NOMO-1 treated with dmso at 0.1 percent for 144 hours (cell line): ENCODE results near the gene DNAJC10.

Source experiments
- DNase-seq: peaks from one replicate; lab custom pipeline; 2025; ENCODE audit not compliant: unreplicated experiment; lab: John Stamatoyannopoulos, UW

DNAJC10 gene

DNA sequence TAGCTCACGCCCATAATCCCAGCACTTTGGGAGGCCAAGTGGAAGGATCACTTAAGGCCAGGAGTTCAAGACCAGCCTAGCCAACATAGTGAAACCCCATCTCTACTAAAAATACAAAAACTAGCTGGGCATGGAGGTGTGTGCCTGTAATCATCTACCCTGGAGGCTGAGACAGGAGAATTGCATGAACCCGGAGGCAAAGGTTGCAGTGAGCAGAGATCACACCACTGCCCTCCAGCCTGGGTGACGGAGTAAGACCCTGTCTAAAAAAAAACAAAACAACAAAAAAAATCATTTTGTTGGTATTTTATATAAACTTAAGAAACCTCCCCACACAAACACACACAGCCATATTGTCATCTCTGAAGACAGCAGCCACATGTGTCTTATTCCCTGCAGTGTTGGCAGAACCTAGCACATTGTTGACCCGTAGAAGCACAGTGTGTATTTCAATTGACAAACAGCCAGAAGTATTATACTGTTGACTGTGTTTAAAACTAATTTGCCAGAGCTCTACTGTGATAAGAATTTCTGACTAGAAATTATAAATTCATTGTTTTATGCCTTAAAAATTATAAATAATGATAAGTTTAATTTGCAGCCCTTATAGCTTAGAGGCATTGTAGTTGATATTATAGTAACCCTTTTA lies 68.1 kb downstream of the DNAJC10 start:
- DNase-seq = no peak

DNA sequence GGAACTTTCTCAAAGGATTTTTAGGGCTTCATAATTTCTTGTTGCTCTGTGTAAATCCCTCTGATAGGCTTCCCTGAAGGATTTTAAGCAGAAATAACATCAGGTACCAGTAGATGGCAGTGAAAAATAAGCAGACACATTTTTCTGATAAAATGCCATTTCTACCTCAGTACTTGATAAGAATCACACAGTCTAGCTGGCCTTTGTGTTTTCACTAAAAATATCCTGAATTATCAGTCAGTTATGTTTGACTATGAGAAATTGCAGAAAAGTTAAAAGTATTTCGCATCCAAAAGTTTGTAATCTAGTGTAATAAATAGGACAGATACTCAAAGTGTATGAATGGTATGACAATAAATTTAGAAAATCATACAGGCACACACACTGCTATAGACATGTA lies 68.7 kb downstream of the DNAJC10 start:
- DNase-seq = no peak

DNA sequence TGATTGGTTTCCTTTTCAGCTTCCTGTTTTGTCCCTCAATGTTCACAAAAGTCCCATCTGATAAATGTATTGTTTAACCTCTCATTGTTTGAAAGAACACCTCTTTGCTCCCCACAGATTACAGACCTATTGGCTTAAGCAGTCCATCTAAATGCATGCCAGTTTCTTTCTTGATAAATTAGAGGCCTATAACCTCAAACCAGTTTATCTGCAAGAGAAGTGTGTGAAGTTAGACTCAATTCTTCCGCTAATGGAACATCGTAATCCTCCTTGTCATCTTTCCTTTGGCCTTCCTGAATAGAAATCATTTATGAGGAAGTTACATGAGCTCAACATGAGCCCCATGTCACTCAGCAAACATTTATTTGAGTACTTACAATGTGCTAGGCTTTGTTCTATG lies 76.4 kb downstream of the DNAJC10 start:
- DNase-seq = no peak

DNA sequence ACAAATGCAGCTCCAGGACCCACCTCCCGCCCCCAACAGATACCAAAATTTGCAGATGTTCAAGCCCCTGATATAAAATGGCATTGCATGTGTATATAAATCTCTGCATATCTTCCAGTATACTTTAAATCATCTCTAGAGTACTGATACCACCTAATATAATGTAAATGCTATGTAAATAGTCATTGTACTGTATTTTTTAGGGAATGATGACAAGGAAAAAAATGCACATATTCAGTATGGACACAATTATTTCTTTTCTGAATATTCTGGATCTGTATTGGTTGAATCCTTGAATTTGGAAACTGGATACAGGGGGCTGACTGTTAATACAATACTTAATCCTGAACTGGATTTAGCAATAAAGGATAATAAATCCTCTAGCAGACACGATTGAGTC lies 82.7 kb downstream of the DNAJC10 start:
- DNase-seq = no peak

DNA sequence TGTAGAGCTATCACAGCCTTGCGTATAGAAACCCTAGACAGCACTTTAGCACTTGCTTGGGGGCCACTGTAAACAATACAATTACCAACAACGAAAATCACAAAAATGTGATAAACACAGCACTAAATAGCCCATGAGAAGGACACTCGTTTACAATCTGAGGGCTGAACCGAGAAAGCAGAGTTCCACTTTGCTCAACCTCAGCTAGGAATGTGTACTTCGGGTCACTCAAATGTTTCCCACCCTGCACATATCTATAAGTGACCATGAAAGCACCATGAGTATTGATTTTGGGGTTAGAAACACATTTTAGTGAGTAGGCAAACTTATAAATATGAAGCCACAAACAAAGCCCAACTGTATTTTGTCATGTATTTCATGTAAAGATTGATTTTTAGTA lies 88.1 kb downstream of the DNAJC10 start:
- DNase-seq = no peak

DNA sequence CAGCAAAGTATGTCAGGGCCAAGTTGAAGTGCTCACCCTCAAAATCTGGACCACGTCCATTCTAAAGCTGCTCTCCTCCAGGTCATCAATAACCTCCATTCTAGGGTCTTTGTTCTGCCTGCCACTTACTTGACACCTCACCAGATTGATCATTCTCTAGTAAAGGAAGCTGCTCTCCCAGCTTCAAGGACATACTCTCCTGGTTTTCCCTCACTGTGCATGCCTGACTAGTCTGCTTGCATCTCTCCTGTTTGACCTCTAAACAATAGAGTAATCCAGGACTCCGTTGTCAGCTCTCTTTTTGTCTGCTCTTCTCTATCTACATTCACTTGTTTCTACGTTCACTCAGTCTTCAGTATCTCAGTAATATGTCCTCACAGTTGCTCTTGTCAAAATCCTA lies 91.3 kb downstream of the DNAJC10 start:
- no peak for DNase-seq

DNA sequence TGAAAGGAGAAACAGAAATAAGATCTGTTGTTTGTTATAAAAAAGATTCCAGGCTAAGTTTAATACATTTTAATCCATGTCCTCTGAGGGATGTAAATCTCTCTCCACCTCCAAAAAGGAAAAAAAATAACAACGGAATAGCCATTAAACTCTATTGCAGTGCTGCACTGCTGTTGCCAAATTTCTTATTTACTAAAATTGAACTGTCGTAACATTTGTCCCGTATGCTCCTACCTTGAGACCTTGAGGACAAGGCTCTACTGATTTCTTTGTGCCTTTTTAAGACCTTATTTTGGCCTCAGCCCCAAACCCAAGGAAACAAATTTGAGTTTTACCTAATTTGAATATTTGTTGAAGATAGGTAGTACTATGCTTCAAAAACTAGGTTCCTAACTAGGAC lies 94.0 kb downstream of the DNAJC10 start:
- DNase-seq = no peak

DNA sequence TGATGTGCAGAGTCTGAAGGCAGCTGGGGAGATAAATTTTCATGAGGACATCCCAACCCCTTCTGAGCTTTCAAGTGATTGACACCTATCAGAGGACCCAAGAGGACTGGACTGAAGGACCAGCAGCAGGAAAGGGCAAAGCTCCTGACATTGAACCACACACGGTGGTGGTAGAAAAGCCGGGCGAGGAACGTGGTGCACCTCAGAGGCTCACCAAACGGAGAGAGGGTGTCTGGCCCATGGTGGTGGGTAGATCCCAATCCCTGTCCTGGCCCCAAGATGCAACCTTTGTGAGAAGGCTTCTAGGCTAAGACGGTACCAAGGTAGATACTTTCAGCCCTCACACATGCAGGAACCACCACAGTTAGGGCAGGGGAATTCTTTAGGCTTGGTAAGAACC lies 98.3 kb downstream of the DNAJC10 start:
- no peak for DNase-seq

DNA sequence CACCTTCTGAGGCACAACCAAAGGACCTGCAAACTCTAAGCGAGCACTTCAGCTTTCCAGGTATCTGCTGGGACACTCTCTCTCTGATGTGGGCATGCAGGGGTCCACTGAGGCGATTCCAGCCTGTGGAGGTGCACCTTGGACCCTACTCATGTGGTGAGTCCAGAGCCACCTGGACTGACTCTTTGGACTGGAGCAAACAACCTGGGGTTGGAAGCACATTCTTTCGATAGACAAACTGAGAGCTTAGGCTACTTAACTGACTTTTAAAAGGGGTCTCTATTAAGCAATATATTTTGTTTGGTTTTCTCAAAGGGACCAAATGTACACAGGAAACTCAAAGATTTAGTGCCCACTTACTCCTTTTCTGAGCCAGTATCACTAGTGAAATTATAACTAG lies 98.7 kb downstream of the DNAJC10 start:
- DNase-seq = no peak

DNA sequence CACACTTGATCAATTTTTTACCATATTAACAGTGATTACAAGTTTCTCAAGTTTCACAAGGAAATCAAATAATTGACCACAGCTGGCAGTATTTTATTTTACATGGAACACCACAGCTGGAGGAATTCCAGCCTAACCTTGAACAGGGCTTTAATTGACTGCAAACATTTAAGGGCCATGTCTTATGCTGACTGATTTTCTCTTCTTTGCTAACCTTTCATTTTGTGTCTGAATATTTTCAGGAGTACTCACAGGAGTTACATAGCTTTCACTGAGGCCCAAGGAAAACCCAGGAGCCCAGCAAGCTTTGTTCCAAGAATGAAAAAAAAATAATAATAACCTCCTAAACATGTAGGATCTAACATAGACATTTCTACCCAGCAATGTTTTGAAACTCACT lies 100.8 kb downstream of the DNAJC10 start:
- DNase-seq = no peak

DNA sequence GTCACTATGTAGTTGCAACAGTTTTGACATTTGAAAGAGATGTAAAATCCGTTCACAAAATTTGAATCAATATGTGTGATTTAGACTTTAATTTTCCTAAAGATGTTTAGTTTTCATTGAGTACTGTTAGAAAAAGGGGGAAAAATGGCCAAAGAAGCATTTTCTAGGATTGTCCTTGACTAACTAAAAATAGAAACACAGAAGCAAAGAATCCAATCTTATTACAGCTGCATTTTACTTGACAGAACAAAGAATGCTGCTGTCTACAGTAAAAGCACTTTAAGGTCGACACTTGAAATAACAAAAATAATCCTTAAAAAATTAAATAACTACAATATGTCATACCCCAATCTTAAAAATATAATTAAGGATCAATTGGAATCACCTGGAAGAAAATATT lies 101.5 kb downstream of the DNAJC10 start:
- no peak for DNase-seq

DNA sequence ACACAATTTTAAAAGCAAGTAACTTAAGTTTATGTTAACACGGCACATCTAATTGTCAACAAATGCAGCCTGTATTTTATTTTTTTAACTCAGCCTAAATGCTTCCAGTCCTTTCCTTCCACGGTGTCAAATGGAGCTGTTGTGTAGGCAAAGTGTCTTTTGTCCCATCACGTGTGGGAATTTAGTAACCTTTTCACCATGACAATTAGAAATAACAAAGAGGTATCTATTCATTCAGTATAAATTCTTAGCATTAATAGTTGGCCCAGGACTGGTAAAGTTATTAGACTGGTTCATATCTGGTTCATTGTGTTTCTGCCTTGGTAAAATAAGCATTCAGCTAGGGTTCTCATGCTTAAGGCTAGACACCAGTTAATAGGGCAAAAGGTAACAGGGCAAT lies 102.4 kb downstream of the DNAJC10 start:
- DNase-seq = no peak

DNA sequence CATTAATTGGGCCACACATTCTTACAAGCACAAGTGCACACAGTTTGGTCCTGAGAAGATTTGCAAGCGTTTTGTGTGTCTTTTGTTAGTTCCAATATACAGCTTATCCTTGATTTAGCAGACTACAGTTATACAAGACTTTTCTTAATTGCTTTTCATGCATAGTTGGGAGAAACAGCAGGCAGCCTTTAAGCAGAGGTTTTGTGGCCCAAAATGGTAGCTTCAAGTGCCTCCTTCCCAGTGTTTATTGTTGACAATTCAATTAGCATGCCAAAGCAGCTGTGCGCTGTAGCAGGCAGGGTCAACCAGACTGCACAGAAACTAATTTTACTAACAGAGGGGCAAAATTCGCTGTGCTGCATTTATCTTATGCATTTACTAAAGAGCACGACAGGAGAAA lies 102.9 kb downstream of the DNAJC10 start:
- no peak for DNase-seq

DNA sequence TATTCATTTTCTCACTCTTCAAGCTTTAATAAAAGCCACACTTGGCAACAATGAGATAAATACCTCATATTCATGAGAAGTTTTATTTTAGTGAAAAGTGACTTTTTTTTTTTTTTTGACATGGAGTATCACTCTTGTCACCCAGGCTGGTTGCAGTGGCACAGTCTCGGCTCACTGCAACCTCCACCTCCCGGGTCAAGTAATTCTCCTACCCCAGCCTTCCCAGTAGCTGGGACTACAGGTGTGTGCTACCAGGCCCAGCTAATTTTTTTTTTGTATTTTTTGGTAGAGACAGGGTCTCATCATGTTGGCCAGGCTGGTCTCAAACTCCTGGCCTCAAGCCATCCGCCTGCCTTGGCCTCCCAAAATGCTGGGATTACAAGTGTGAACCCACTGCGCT lies 103.4 kb downstream of the DNAJC10 start:
- no peak for DNase-seq

DNA sequence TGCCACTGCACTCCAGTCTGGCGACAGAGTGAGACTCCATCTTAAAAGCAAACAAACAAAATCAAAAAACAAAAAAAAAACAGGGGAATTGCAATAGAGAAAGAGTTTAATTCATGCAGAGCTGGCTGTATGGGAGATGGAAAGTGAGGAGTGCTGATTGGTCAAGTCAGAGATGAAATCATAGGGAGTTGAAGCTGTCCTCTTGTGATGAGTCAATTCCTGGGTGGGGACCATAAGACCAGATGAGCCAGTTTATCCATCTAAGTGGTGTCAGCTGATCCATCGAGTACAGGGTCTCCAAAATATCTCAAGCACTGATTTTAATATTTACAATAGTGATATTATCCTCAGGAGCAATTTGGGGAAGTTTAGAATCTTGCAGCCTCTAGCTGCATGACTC lies 105.1 kb downstream of the DNAJC10 start:
- DNase-seq = no peak

DNA sequence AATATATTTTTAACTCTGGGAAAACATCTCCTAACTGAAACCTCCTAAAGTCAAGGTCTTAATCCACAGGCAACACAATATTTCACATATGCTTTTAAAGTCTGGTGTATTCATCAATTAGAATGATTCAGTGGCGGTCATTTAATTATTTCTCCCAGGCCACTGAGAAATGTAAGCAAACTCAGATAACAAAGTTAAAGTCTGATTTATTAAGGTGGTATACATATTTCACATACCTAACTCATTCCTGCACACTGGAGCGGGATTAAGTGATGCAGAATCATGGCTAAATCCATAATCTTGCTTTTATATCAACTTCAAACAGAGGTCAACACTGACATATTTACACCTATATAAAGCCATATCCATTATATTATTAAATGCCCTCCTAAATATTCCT lies 106.7 kb downstream of the DNAJC10 start:
- no peak for DNase-seq

DNA sequence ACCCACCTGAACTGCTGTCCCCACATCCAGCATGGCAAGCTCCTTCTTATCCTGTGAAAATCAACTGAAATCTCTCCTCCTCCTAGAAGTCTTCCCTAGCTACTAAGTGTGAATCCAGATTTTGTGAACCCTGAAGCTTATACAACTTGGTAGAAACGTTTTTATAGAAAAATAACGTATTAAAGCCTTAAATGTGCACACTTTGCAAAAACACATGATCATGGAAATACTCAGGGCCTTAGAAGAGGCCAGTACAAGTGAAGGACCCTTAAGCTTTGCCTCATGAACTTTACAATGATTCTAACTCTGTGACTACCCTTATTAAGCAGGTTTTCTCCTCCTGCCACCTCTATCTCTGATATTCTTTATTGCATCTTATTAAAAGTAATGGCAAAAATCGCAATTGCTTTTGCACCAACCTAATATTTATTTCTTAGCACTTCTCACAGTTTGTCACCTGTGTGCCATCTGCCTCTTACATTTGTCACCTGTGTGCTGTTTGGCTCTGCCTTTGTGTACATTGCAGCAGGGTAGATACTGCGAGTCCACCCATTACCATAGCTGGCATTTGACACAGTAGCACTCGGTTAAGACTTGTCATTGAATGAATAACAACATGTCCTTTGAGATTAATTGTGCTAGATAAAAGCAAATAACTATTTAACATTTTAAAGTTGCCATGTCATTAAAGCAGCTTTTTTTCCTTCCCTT lies 108.2 kb downstream of the DNAJC10 start:
- DNase-seq = no peak

DNA sequence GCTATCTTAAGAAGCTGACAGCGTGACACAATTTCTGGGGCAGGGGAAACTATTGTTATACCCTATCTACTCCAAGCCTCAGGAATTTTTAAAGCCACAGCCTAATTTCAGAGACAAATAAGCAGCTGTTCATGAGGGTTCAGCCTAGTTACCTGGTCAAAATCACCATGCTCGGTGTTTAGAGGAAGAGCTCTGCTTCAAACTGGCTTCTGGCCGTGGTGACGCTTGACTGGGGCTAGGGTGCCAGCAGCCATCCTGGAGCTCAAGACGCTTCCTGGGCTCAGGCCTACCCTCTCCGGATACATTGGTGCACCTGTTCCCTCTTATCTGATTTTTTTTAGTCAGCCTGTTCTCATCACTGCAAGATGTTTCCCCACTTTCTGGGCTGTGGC lies 108.7 kb downstream of the DNAJC10 start:
- no peak for DNase-seq

DNA sequence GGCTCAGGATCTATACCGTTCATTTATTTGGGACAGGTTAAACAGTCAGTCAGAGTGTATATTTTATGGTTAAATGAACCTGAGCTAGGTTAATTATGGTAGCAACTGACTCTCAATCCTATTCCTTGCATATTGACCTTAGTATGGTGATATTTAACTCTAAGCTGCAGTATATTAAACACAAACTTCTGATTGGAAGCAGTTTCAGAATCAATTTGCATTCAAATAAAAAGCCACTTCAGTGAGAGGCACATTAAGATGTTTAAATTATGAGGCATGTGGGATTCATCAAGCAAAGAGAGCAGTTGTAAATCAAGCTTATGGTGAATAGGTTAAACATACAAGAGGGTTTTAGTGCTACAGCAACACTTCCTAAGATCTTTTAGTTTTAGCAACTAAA lies 110.0 kb downstream of the DNAJC10 start:
- no peak for DNase-seq

DNA sequence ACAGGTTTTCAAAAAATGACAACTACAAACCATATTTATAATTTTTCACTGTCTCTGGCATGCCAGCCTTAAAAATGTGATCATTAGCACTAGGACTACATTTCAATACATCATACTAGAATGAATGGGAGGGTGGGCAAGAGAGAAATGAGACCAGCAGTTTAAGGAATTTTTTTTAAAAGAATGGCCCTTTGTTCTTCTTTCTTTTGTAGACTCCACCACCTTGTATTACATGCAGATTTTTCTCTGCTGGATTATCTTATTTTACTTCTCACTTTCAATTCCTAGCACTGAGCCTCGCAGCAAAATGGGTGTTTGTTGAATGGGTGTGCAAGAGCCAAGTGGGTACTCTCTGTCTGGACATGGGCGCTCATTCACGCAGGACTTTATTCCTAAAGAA lies 110.4 kb downstream of the DNAJC10 start:
- DNase-seq = no peak

DNA sequence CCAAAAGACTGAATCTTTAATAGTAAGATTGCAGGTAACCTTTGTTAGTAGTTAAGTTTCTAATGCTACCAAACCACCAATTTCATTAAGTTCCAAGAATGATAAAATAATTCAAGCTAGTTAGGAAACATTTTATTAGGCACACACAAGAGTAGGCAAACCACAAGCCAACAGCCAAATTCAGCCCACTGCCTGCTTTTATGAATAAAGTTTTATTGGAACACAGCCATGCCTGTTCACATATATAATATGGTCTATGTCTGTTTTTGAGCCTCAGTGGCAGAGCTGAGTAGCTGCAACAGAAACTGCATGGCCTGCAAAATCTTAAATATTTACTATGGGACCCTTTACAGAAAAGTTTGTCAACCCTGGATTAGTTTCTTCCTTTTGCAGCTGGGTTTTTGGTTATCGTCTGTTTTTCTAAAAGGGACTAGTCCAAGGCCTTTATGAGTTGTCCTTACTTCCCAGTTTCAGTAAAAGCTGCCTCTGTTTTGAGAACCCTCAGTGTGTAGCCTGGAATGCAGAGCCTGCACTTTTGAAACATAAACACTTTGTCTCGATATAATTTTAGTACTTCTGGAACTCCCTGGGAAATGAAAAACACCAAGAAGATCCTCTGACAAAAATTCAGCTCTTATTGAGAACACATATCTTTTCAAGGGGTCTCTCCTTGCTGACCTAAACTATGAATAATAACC lies 111.3 kb downstream of the DNAJC10 start:
- DNase-seq = no peak

DNA sequence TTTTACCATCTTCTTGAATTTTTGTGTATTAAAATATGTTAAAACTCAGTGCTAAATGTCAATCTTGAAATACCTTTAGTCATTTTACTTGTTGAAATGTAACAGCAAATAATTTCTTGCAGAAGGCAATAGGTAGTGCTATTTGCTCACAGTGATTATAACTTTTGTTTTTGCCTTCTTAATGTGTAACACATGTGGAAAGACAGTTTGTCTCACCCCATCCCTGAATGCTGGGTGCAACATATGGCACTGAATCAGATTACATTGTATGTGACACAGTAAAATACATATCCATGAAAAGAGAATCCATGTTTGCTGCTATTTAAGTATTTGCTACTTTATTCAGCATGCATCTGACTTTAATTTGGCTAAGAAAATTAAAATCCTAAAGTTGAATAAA lies 115.0 kb downstream of the DNAJC10 start:
- no peak for DNase-seq

DNA sequence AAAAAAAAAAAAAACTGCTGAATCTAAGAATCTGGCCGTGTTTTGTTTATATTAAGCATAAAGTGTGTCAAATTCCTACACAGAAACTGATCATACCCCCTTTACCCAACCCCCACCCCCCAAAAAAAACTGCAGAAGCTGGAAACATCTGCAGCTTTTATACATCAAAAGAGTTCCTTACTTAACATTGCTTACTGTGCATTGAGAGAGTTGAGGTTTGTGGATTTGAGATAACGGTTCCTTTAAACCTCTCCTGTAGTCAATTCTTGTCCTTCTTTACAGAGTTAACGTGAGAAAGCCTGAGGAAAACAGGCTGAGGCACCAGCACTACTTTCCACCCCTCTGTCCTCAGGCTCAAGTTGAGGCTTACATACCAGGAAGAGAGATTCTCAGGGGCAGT lies 115.9 kb downstream of the DNAJC10 start:
- no peak for DNase-seq
